Smooth muscle cell of the brain vasculature (primary cell): ENCODE results near the gene HOXC4.

Experiments used
- DNase-seq: peaks from one replicate; pipeline ENCODE4 v3.0.0-alpha.2; 2012; ENCODE audit warnings: low read depth, low spot score

The HOXC4 gene

GRCh38 chr12:54015018-54015931 is 38.4 kb upstream of the HOXC4 start:
- no peak for DNase-seq

- DNase-seq = no peak
These were observed 37.6 kb upstream of the HOXC4 start for GRCh38 chr12:54016051-54016450.

GRCh38 chr12:54016478-54016964 is 37.1 kb upstream of the HOXC4 start:
- DNase-seq = no peak

GRCh38 chr12:54017027-54017788 is 36.4 kb upstream of the HOXC4 start:
- DNase-seq = no peak

GRCh38 chr12:54017878-54018467 is 35.7 kb upstream of the HOXC4 start:
- no peak for DNase-seq

- DNase-seq = no peak
These were observed 35.1 kb upstream of the HOXC4 start for GRCh38 chr12:54018468-54018984.

GRCh38 chr12:54019091-54019811 is 34.4 kb upstream of the HOXC4 start:
- DNase-seq = no peak

GRCh38 chr12:54019924-54020590 is 33.6 kb upstream of the HOXC4 start:
- DNase-seq = no peak

- no peak for DNase-seq
These were observed 32.8 kb upstream of the HOXC4 start for GRCh38 chr12:54020591-54021405.

- no peak for DNase-seq
These were observed 32.1 kb upstream of the HOXC4 start for GRCh38 chr12:54021432-54022013.

GRCh38 chr12:54022960-54023884 is 30.4 kb upstream of the HOXC4 start:
- DNase-seq = no peak

- DNase-seq = no peak
These were observed 29.5 kb upstream of the HOXC4 start for GRCh38 chr12:54024127-54024526.

GRCh38 chr12:54024581-54025305 is 28.9 kb upstream of the HOXC4 start:
- DNase-seq = no peak

- DNase-seq = no peak
These were observed 27.9 kb upstream of the HOXC4 start for GRCh38 chr12:54025499-54026405.

GRCh38 chr12:54026640-54027441 is 26.8 kb upstream of the HOXC4 start:
- DNase-seq = no peak

GRCh38 chr12:54027442-54027786 is 26.2 kb upstream of the HOXC4 start:
- DNase-seq = no peak
